HTERT RPE-1 (cell line): Measurements from ENCODE around the gene DAD1.

Source experiments
- in situ Hi-C: fragments of 300-500 bp; cut with MboI; formaldehyde crosslinking; loops from 4 replicates; pipeline ENCODE4 v1.14.3; 2020; ENCODE audit warnings: low sequenced_read_pairs

DAD1 gene

GRCh38 chr14:22521449-22522239, 67.4 kb downstream of the DAD1 start:
- in situ Hi-C loops, result no loop called here

GRCh38 chr14:22520796-22521195, 68.2 kb downstream of the DAD1 start:
- in situ Hi-C loops, result no loop called here

GRCh38 chr14:22519877-22520685, 68.9 kb downstream of the DAD1 start:
- in situ Hi-C loops, result no loop called here

GRCh38 chr14:22518073-22518472, 71.0 kb downstream of the DAD1 start:
- in situ Hi-C loops, result no loop called here

GRCh38 chr14:22517117-22517720, 71.8 kb downstream of the DAD1 start:
- in situ Hi-C loops, result no loop called here

- in situ Hi-C loops, result no loop called here
Measured at GRCh38 chr14:22515929-22516328, 73.1 kb downstream of the DAD1 start.
